Activated T-helper 17 cell treated with anti-CD3 and anti-CD28 coated beads, Interleukin-2, amount 50 U/mL, for 72 hours (primary cell): ENCODE data around the gene FCHO1. TPM values are rescaled to one million over a fixed set of nuclear protein-coding genes. Genes with fewer than 3 reads are reported as not detected.
A peak's percentile ranks its signal among the peaks of the same experiment; 100 is the strongest.
"Not testable (repeated sequence)": the region's sequence is repeated elsewhere in the genome, so short reads cannot be mapped to it uniquely, and the experiment has no call there.

Experiments
- ATAC-seq: fragments of 150-1000 bp; cut with Tn5 transposase; replicated peaks from 2 replicates; pipeline ENCODE4 v1.10.0; 2021; ENCODE audit warnings: mild to moderate bottlenecking, moderate library complexity
- H3K27ac Mint-ChIP-seq: one replicate; pipeline ENCODE4 v1.8.0; 2022; ENCODE audit warnings: mixed read lengths
- H3K27me3 Mint-ChIP-seq: one replicate; pipeline ENCODE4 v1.8.0; 2022; ENCODE audit warnings: mixed read lengths
- H3K36me3 Mint-ChIP-seq: one replicate; pipeline ENCODE4 v1.8.0; 2022; ENCODE audit warnings: low read depth, mild to moderate bottlenecking, mixed read lengths
- H3K4me1 Mint-ChIP-seq: one replicate; pipeline ENCODE4 v1.8.0; 2022; ENCODE audit warnings: mixed read lengths
- H3K4me3 Mint-ChIP-seq: one replicate; pipeline ENCODE4 v1.8.0; 2022; ENCODE audit warnings: mild to moderate bottlenecking, mixed read lengths
- H3K9me3 Mint-ChIP-seq: one replicate; pipeline ENCODE4 v1.8.0; 2022; ENCODE audit warnings: mixed read lengths
- total RNA-seq, 2 donors: library from RNA; stranded (reverse); gene quantifications; one replicate each; pipeline ENCODE4 v1.2.3, GENCODE V29; 2022

FCHO1 gene
- total RNA-seq, 2 donors from 2014 or later = 64.0 to 75.5 TPM

GRCh38 chr19:17787274-17787913 is 36.1 kb downstream of the FCHO1 start:
- Mint-ChIP-seq H3K4me3 (no peak overlapping the region), H3K27me3 (no peaks in the 10 kb centered on the region), H3K9me3 (no peaks in the 10 kb centered on the region), H3K36me3 (peaks cover 48% of the 10 kb centered on the region), H3K27ac (no peak overlapping the region), H3K4me1 (peaks cover 6% of the 10 kb centered on the region)
- no peak for ATAC-seq

GRCh38 chr19:17788632-17789031 is 37.4 kb downstream of the FCHO1 start:
- Mint-ChIP-seq H3K27me3 (no peaks in the 10 kb centered on the region), H3K27ac (peak overlapping the region; percentile 57), H3K36me3 (peaks cover 36% of the 10 kb centered on the region), H3K9me3 (no peaks in the 10 kb centered on the region), H3K4me1 (peaks cover 6% of the 10 kb centered on the region), H3K4me3 (no peak overlapping the region)
- ATAC-seq = no peak

- H3K4me1 Mint-ChIP-seq = peaks cover 6% of the 10 kb centered on the region
- no peak overlapping the region for H3K4me3 Mint-ChIP-seq
- no peaks in the 10 kb centered on the region for H3K9me3 Mint-ChIP-seq
- H3K36me3 Mint-ChIP-seq = peaks cover 23% of the 10 kb centered on the region
- no peak for ATAC-seq
- H3K27ac Mint-ChIP-seq = peak overlapping the region; percentile 35
- no peaks in the 10 kb centered on the region for H3K27me3 Mint-ChIP-seq
These were observed 38.9 kb downstream of the FCHO1 start for GRCh38 chr19:17790059-17790780.

- peak overlapping the region; percentile 72 for H3K4me3 Mint-ChIP-seq
These were observed 43.1 kb downstream of the FCHO1 start for GRCh38 chr19:17794412-17794730.

GRCh38 chr19:17794731-17795494 is 43.6 kb downstream of the FCHO1 start, which contains the start of gene B3GNT3:
Gene B3GNT3 (plus strand): TSS chr19:17795138. CDS start chr19:17807808, 12,670 bp downstream.
- Mint-ChIP-seq H3K27me3 (no peaks in the 10 kb centered on the region), H3K4me1 (peaks cover 12% of the 10 kb centered on the region), H3K27ac (peak within 1 kb of the TSS; percentile 67), H3K36me3 (no peaks in the 10 kb centered on the region), H3K4me3 (peak within 1 kb of the TSS; percentile 72), H3K9me3 (no peaks in the 10 kb centered on the region)
- no peak for ATAC-seq

More at GRCh38 chr19:17794412-17794730, 43.1 kb downstream of the FCHO1 start:
- Mint-ChIP-seq H3K27ac (peak overlapping the region; percentile 67), H3K27me3 (no peaks in the 10 kb centered on the region), H3K9me3 (no peaks in the 10 kb centered on the region), H3K36me3 (no peaks in the 10 kb centered on the region), H3K4me1 (peaks cover 12% of the 10 kb centered on the region)
- ATAC-seq = no peak

GRCh38 chr19:17795495-17795856 is 44.2 kb downstream of the FCHO1 start:
- peak overlapping the region; percentile 72 for H3K4me3 Mint-ChIP-seq
- H3K27ac Mint-ChIP-seq = peak overlapping the region; percentile 65
- H3K36me3 Mint-ChIP-seq = no peaks in the 10 kb centered on the region
- no peaks in the 10 kb centered on the region for H3K27me3 Mint-ChIP-seq
- H3K4me1 Mint-ChIP-seq = peaks cover 12% of the 10 kb centered on the region
- ATAC-seq = no peak
- H3K9me3 Mint-ChIP-seq = no peaks in the 10 kb centered on the region

GRCh38 chr19:17796013-17796837 is 44.9 kb downstream of the FCHO1 start:
- ATAC-seq = no peak
- Mint-ChIP-seq H3K4me1 (peaks cover 12% of the 10 kb centered on the region), H3K27ac (peak overlapping the region; percentile 80), H3K4me3 (peak overlapping the region; percentile 72), H3K9me3 (no peaks in the 10 kb centered on the region), H3K36me3 (no peaks in the 10 kb centered on the region), H3K27me3 (no peaks in the 10 kb centered on the region)

GRCh38 chr19:17796838-17797423 is 45.7 kb downstream of the FCHO1 start:
- Mint-ChIP-seq H3K4me1 (peaks cover 6% of the 10 kb centered on the region), H3K9me3 (no peaks in the 10 kb centered on the region), H3K27me3 (no peaks in the 10 kb centered on the region), H3K27ac (peak overlapping the region; percentile 80), H3K36me3 (no peaks in the 10 kb centered on the region), H3K4me3 (peak overlapping the region; percentile 44)
- ATAC-seq = no peak

GRCh38 chr19:17797424-17798201 is 46.3 kb downstream of the FCHO1 start:
- Mint-ChIP-seq H3K4me1 (peaks cover 11% of the 10 kb centered on the region), H3K27ac (peak overlapping the region; percentile 80), H3K36me3 (no peaks in the 10 kb centered on the region), H3K27me3 (no peaks in the 10 kb centered on the region), H3K9me3 (no peaks in the 10 kb centered on the region), H3K4me3 (peak overlapping the region; percentile 44)
- ATAC-seq = peak; percentile 99

- not testable (repeated sequence) for ATAC-seq, H3K27ac Mint-ChIP-seq, H3K36me3 Mint-ChIP-seq, H3K9me3 Mint-ChIP-seq, H3K27me3 Mint-ChIP-seq, H3K4me3 Mint-ChIP-seq
- H3K4me1 Mint-ChIP-seq = peaks cover 18% of the 10 kb centered on the region
These were observed 47.3 kb downstream of the FCHO1 start for GRCh38 chr19:17798599-17798998.

- no peaks in the 10 kb centered on the region for H3K27me3 Mint-ChIP-seq
- no peaks in the 10 kb centered on the region for H3K36me3 Mint-ChIP-seq
- H3K27ac Mint-ChIP-seq = peak overlapping the region; percentile 34
- no peak for ATAC-seq
- peaks cover 20% of the 10 kb centered on the region for H3K4me1 Mint-ChIP-seq
- peak overlapping the region; percentile 21 for H3K4me3 Mint-ChIP-seq
- no peaks in the 10 kb centered on the region for H3K9me3 Mint-ChIP-seq
These were observed 51.0 kb downstream of the FCHO1 start for GRCh38 chr19:17802137-17802858.

GRCh38 chr19:17803264-17803896 is 52.1 kb downstream of the FCHO1 start:
- H3K9me3 Mint-ChIP-seq = no peaks in the 10 kb centered on the region
- peak; percentile 52 for ATAC-seq
- peak overlapping the region; percentile 62 for H3K4me3 Mint-ChIP-seq
- H3K27ac Mint-ChIP-seq = peak overlapping the region; percentile 83
- H3K36me3 Mint-ChIP-seq = no peaks in the 10 kb centered on the region
- peaks cover 19% of the 10 kb centered on the region for H3K4me1 Mint-ChIP-seq
- H3K27me3 Mint-ChIP-seq = no peaks in the 10 kb centered on the region
